ENCODE data around the gene C4orf50.
"Not testable (repeated sequence)": the region's sequence is repeated elsewhere in the genome, so short reads cannot be mapped to it uniquely, and the experiment has no call there.

C4orf50 gene

GRCh38 chr4:5964030-5964429 lies 54.2 kb downstream of the C4orf50 start:
- no peak for FAIRE-seq

GRCh38 chr4:5963611-5964010 lies 54.6 kb downstream of the C4orf50 start:
- FAIRE-seq, result no peak

DNA sequence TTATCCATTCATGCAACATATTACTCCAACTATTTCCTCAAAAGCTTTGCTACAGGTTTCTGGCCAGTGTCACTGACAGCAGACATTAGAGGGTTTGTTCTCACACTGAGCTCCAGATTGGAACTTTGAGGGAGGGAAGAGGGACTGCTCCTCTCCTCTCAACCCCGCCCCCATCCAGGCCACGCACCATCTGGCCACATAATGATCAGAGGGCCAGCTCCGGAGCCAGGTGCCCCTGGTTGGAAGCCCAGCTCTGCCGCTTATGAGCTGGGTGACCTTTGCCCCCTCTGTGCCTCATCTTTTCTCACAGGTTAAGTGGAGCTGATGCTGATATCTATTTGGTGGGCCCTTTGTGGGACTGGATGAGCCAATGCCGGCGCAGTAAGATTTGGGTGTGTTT lies 55.8 kb downstream of the C4orf50 start:
- FAIRE-seq, result no peak

GRCh38 chr4:5960252-5960880 lies 57.9 kb downstream of the C4orf50 start:
- no peak for FAIRE-seq

DNA sequence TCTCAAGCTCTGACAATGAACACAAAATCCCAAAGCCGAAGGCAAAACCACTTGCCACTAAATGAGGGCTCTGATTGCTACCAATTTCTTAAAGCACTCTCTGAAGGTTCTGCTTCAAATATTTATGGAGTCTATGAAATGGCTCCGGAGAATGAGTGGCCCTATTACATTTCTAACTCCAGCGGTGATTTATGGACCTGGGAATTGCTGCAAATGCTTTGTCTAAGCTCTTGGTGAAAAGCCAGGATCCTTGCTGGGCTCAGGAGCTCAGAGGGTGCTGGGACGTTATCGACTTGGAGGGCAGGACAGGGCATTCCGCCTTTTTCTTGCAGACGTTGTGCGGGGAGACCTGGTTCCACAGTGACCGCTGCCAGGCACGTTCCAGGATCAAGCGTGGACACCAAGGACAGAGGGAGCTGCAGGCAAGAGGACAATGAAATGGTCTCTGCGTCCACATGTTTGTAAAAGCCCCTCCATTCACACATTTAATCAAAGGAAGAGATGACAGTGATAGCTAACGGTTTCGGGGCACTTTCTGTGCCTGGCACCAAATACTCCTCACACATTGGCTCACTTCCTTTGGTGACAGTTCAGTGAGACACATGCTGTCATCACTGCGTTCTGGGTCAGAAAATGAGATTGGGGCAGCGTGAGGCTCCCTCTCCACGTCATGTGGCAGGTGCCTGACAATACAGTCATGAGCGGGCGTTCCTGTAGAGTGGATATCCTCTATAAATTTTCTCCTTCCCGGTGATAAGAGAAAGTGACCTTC lies 58.8 kb downstream of the C4orf50 start:
- no peak for FAIRE-seq

DNA sequence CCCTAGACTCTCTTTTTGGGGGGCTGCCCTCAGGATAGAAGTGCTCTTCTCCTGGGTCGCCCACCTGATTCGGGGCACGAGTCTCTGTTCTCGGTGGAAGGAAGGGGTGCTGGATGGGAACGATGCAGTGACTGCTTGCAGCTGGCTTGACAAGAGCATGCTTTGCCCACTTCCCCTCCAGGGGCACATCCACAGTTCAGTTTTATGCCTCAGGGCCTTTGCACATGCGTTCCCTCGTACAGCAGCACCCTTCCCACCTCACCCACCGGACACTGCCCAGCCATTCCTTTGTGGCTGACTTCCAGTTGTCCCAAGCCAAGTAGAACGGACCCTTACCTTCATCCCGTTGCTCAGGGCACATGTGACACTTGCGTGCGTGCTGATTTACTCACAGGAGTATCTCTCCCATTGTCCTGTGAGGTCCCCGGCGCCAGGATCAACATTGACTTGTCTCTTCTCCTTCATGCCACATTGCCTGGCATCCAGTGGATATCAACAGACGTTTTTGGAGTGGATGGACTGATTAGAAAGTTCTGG lies 60.0 kb downstream of the C4orf50 start:
- no peak for FAIRE-seq

- no peak for FAIRE-seq
Observed at GRCh38 chr4:5957076-5957475, 61.2 kb downstream of the C4orf50 start.

GRCh38 chr4:5956285-5957021 lies 61.8 kb downstream of the C4orf50 start:
- FAIRE-seq, result no peak

DNA sequence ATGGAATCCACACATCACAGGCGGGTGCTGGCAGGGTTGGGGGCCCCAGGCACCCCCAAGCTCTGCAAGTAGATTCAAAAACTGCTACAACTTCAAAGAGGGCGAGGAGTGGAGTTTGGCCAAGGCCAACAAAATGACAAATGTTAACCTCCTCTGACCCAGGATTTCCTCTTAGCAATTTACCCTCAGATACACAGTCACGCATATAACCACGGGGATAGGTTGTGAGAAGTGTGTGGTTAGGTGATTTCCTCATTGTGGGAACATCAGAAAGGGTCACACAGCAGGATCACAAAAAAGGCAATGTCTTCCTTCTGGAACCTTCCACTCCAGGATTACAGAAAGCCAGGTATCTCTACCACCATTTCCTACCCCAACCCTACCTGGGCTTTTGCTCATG lies 62.4 kb downstream of the C4orf50 start:
- no peak for FAIRE-seq

GRCh38 chr4:5955201-5955821 lies 62.9 kb downstream of the C4orf50 start:
- FAIRE-seq, result no peak

GRCh38 chr4:5954056-5954760 lies 64.0 kb downstream of the C4orf50 start:
- no peak for FAIRE-seq

DNA sequence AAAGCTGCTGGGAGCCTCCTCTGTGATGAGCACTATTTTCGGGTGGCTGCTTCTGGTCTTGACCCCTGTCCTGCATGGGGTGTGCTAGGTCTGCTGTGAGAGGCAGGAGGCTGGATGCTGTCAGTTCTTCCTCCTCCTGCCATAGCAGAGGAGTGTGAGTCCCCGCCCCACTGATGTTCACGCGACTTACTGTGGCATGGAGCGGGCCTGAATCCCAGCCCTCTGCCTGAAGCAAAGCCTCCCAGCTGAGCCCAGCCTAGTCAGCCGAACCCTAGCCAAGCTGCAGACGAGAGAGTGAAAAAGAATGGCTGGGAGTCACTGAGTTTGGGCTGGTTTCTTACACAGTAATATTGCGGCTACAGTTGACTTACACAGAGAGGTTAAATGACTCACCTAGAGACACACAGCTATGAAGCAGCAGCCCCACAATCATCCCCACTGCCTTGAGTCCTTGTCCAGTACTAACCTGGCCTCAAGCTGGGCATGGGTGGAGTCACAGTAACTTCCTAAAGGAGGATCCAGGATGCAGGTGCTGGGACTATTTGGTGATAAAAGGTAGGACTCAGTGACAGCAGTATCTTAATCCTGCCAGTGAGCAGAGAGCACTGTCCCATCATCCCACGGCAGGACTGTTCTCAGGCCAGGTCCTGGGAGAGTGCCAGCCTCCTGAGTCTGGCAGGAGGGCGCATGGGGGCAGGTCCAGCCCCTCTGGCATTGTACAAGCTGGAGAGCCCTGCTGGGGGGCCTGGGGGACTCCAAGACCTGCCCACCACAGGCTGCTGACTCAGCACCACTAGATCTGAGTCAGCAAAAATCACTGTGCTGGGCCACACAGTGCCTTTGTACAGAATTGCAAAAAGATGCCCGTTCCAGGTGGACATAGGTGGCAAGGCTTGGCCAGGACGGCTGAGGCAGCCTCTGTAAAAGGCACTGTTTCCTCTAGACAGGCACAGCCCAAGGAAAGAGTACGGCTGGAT lies 65.0 kb downstream of the C4orf50 start:
- no peak for FAIRE-seq

DNA sequence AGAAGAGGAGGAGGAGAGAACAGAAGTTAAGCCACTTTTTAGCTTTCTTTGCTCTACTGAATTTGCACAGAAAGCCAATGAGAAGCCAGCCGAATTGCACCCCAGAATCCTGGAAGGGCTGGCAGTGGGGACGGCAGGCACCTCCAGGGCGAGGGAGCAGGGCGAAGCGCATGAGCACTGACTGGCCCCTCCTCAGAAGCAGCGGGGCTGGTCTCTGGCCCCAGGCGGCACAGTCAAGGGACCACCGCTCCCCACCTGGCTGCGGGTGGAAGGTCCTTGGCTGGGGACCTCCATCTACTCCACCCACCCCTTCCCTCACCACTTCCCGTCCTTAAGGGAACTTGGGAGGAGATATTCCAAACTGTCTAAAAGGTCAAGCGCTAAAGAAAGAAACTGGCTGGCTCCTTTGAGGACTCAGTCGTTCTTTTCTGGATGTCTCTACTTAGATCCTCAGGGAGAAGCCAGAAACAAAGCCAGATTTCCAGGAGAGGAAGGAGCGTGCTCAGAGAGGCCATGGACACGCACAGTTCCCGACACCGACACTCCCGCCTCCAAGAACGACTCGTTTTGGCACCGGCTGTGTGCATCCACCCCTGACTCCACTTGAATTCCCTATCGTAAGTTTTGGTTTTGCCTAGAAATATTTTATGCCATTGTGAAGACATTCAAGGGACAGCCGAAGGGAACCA lies 65.8 kb downstream of the C4orf50 start:
- FAIRE-seq, result no peak

DNA sequence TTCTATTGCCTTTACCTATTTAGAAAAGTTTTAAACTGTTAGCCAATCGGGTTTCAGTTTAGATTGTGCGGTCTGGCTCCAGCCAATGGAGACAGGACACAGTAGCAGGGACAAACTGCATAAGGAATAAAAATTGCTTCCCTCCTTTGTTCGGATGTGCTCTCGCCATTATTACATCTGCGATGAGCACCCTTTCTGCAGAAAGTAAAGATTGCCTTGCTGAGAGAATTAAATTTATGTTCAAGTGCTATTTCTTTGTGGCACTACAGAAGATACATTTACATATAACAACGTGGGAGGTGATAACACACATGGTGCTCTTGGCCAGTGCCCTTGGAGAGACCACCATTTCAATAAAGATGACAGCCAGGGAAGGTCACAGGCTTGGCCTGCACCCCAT lies 71.6 kb downstream of the C4orf50 start:
- not testable (repeated sequence) for FAIRE-seq

- no peak for FAIRE-seq
Observed at GRCh38 chr4:5945936-5946335, 72.3 kb downstream of the C4orf50 start.

- no peak for FAIRE-seq
Observed at GRCh38 chr4:5945171-5945570, 73.1 kb downstream of the C4orf50 start.

DNA sequence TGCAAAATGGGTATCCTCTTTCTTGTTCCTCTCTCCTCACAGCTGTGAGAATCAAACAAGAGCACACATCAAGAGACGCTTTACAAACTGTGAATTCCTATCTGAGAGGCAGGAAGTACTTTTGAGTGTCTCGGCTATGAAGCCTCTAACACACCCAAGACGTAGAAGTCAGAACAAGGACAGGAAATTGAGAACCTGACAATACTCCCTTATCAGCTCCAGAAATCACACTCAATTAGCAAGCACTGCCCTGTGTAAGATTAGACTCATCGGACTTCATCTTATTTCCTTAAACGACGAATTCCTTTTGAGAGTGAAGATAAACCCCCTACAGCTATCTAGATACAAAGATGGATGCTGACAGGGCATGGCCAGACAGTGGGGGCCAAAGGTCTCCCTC lies 74.7 kb downstream of the C4orf50 start:
- FAIRE-seq, result no peak

- no peak for FAIRE-seq
Observed at GRCh38 chr4:5942947-5943346, 75.3 kb downstream of the C4orf50 start.

DNA sequence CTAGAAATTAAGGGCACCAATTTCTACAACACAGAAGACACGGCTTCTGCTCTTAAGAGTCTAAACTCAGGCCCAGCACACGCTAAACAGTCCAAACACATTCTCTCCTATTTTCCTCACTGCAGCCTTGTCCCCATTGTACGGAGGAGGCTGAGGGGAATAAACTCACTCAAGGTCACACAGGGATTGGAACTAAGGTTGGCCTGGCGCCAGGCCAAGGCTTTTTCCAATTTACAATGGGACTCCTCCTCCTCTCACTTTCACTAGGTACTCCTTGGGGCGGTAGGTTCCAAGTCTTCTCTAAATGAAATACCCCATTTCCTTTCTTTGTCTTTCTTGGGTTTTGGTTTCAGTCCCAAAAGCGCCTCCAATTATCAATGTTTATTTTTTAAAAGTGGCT lies 76.6 kb downstream of the C4orf50 start:
- no peak for FAIRE-seq

GRCh38 chr4:5940470-5941203 lies 77.6 kb downstream of the C4orf50 start:
- FAIRE-seq, result no peak
